GM19455 (cell line): ENCODE results near the gene GABRG3.

ENCODE experiments used
- ATAC-seq: cut with Tn5 transposase; IDR thresholded peaks from one replicate; pipeline ENCODE4 v1.9.1; 2021; ENCODE audit not compliant: unreplicated experiment

The GABRG3 gene

GRCh38 chr15:27061739-27062138 is 90.8 kb downstream of the GABRG3 start:
- ATAC-seq = no peak

GRCh38 chr15:27062951-27063350 is 92.0 kb downstream of the GABRG3 start:
- ATAC-seq = no peak

GRCh38 chr15:27064080-27064479 is 93.1 kb downstream of the GABRG3 start:
- ATAC-seq = no peak

GRCh38 chr15:27065151-27065550 is 94.2 kb downstream of the GABRG3 start:
- no peak for ATAC-seq

GRCh38 chr15:27065785-27066184 is 94.8 kb downstream of the GABRG3 start:
- no peak for ATAC-seq

- no peak for ATAC-seq
These were observed 95.5 kb downstream of the GABRG3 start for GRCh38 chr15:27066446-27066845.

- ATAC-seq = no peak
These were observed 96.2 kb downstream of the GABRG3 start for GRCh38 chr15:27067175-27067574.

- no peak for ATAC-seq
These were observed 99.9 kb downstream of the GABRG3 start for GRCh38 chr15:27070841-27071240.

GRCh38 chr15:27074179-27074578 is 103.2 kb downstream of the GABRG3 start:
- no peak for ATAC-seq

GRCh38 chr15:27077790-27078189 is 106.8 kb downstream of the GABRG3 start:
- ATAC-seq = no peak

GRCh38 chr15:27081676-27082418 is 110.9 kb downstream of the GABRG3 start:
- no peak for ATAC-seq

- ATAC-seq = no peak
These were observed 111.5 kb downstream of the GABRG3 start for GRCh38 chr15:27082526-27082925.

GRCh38 chr15:27084844-27085243 is 113.9 kb downstream of the GABRG3 start:
- ATAC-seq = no peak

GRCh38 chr15:27086149-27086548 is 115.2 kb downstream of the GABRG3 start:
- no peak for ATAC-seq

GRCh38 chr15:27086805-27087204 is 115.8 kb downstream of the GABRG3 start:
- no peak for ATAC-seq

GRCh38 chr15:27087651-27088583 is 116.9 kb downstream of the GABRG3 start:
- no peak for ATAC-seq

GRCh38 chr15:27088584-27089232 is 117.7 kb downstream of the GABRG3 start:
- ATAC-seq = no peak

- ATAC-seq = no peak
These were observed 118.2 kb downstream of the GABRG3 start for GRCh38 chr15:27089233-27089586.

- ATAC-seq = no peak
These were observed 118.7 kb downstream of the GABRG3 start for GRCh38 chr15:27089676-27090075.

- ATAC-seq = no peak
These were observed 120.4 kb downstream of the GABRG3 start for GRCh38 chr15:27091270-27091940.

- ATAC-seq = no peak
These were observed 121.4 kb downstream of the GABRG3 start for GRCh38 chr15:27092390-27092789.
